ENCODE data around the gene RIN3.

DNA sequence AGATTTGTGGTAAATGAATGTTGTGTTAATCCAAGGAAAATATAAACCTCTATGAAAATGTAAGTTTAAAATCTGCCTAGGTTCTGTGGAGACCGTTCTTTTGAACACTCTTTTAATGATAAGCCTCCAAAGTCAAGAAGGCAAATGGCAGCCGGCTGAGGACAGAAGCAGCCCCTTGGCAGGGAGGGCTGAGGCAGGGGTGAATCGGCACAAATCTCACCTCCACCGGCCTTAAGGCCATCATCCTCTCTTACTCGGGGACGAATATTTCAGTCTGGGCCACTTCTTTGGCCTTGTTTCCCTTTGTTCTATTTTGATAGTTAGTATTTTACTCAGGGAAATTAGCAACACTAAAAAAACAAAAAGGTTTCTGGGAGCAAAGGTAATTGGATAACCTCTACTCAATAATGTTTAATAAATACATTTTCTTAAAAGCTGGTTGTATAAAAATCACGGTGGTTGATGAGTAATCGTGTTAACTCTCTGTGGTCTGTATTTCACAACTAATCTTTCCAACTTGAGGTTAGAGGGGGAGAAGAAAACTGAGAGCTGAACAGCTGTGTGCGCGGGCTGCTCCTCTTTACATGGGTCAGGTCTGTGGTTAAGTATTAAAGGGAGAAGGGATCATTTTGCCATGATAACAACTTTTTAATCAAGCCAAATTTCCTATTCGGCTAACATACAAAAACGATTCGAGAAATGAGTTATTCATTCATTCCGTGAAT lies 216.2 kb downstream of the RIN3 start:
- TF ChIP-seq, protein P1, sequence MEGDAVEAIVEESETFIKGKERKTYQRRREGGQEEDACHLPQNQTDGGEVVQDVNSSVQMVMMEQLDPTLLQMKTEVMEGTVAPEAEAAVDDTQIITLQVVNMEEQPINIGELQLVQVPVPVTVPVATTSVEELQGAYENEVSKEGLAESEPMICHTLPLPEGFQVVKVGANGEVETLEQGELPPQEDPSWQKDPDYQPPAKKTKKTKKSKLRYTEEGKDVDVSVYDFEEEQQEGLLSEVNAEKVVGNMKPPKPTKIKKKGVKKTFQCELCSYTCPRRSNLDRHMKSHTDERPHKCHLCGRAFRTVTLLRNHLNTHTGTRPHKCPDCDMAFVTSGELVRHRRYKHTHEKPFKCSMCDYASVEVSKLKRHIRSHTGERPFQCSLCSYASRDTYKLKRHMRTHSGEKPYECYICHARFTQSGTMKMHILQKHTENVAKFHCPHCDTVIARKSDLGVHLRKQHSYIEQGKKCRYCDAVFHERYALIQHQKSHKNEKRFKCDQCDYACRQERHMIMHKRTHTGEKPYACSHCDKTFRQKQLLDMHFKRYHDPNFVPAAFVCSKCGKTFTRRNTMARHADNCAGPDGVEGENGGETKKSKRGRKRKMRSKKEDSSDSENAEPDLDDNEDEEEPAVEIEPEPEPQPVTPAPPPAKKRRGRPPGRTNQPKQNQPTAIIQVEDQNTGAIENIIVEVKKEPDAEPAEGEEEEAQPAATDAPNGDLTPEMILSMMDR (IDR thresholded peaks at IDR 0.05), result no peak
- TF ChIP-seq POLR2AphosphoS5 (IDR thresholded peaks at IDR 0.05) (no peak), POLR2A (IDR thresholded peaks at IDR 0.05) (no peak)
